CD4-positive, alpha-beta T cell treated with Interferon alpha-2 for 1 hour (primary cell): ENCODE measurements around the gene LCN12.

Experiments
- DNase-seq, 2 donors: peaks; one replicate each; pipeline ENCODE4 v3.0.0-alpha.2; 2020 to 2022

Gene LCN12

GRCh38 chr9:136958898-136959850 lies 7.1 kb downstream of the LCN12 start:
- no peak for DNase-seq

GRCh38 chr9:136960212-136960937 lies 8.3 kb downstream of the LCN12 start:
- DNase-seq: peak; percentile 49 to 55

GRCh38 chr9:136960938-136961275 lies 8.8 kb downstream of the LCN12 start:
- DNase-seq: no peak

GRCh38 chr9:136961279-136962065 lies 9.4 kb downstream of the LCN12 start:
- no peak for DNase-seq

GRCh38 chr9:136962163-136962562 lies 10.1 kb downstream of the LCN12 start:
- DNase-seq: no peak

- DNase-seq: no peak
These were observed 10.7 kb downstream of the LCN12 start for GRCh38 chr9:136962701-136963248.

GRCh38 chr9:136963341-136963740 lies 11.3 kb downstream of the LCN12 start:
- no peak for DNase-seq

GRCh38 chr9:136963751-136964150 lies 11.7 kb downstream of the LCN12 start:
- no peak for DNase-seq

GRCh38 chr9:136964171-136964689 lies 12.2 kb downstream of the LCN12 start:
- no peak for DNase-seq

- DNase-seq: no peak
These were observed 12.9 kb downstream of the LCN12 start for GRCh38 chr9:136964833-136965422.

GRCh38 chr9:136965771-136966484 lies 13.9 kb downstream of the LCN12 start:
- DNase-seq: peak; percentile 46 to 74

- DNase-seq: no peak
These were observed 16.5 kb downstream of the LCN12 start for GRCh38 chr9:136968333-136969127.

GRCh38 chr9:136969150-136969549 lies 17.1 kb downstream of the LCN12 start:
- no peak for DNase-seq

GRCh38 chr9:136969774-136970173 lies 17.7 kb downstream of the LCN12 start:
- DNase-seq: no peak

GRCh38 chr9:136970361-136970760 lies 18.3 kb downstream of the LCN12 start:
- no peak for DNase-seq

GRCh38 chr9:136971746-136972145 lies 19.7 kb downstream of the LCN12 start:
- no peak for DNase-seq

GRCh38 chr9:136972335-136972734 lies 20.3 kb downstream of the LCN12 start:
- no peak for DNase-seq

- no peak for DNase-seq
These were observed 20.7 kb downstream of the LCN12 start for GRCh38 chr9:136972743-136973142.

GRCh38 chr9:136973618-136974617 lies 21.8 kb downstream of the LCN12 start:
- DNase-seq: no peak
